Natural killer cell (primary cell): Measurements from ENCODE around the gene SMG5. TPM values are rescaled to one million over a fixed set of nuclear protein-coding genes. Genes with fewer than 3 reads are reported as not detected.

Experiments used
- ATAC-seq, 3 donors: fragments of 150-1000 bp in 2 of 3; fragments of 200-7000 bp in 1 of 3; cut with Tn5 transposase; 1 replicate in 1 of 3; 2 replicates in 2 of 3; pipeline ENCODE4 v1.10.0; 2021; ENCODE audit warnings: mild to moderate bottlenecking in 2 of 3, moderate library complexity in 2 of 3
- DNase-seq, 2 donors: peaks; one replicate each; pipeline versions ENCODE4 v3.0.0 to v3.0.0-alpha.2; 2013 to 2021; ENCODE audit warnings: mixed read lengths in 1 of 2
- H3K27ac ChIP-seq: one replicate; pipeline ENCODE4 v1.5.1; 2013; ENCODE audit warnings: mild to moderate bottlenecking, low read length
- H3K27me3 ChIP-seq: one replicate; pipeline ENCODE4 v1.6.1; 2013; ENCODE audit warnings: low read length; ENCODE audit not compliant: control insufficient read depth, insufficient read depth
- H3K36me3 ChIP-seq: one replicate; pipeline ENCODE4 v1.6.1; 2013; ENCODE audit warnings: low read length; ENCODE audit not compliant: control insufficient read depth, insufficient read depth
- H3K4me1 ChIP-seq: one replicate; pipeline ENCODE4 v1.6.1; 2013; ENCODE audit warnings: low read length; ENCODE audit not compliant: control insufficient read depth, insufficient read depth
- H3K4me3 ChIP-seq: one replicate; pipeline ENCODE4 v1.5.1; 2013; ENCODE audit warnings: low read length
- H3K9me3 ChIP-seq: one replicate; pipeline ENCODE4 v1.6.1; 2013; ENCODE audit warnings: low read length; ENCODE audit not compliant: control insufficient read depth, insufficient read depth
- H3K27ac Mint-ChIP-seq, 2 donors: one replicate each; pipeline ENCODE4 v1.8.0; 2022; ENCODE audit warnings: mild to moderate bottlenecking in 2 of 2, mixed read lengths in 2 of 2, moderate library complexity in 1 of 2
- H3K27me3 Mint-ChIP-seq, 2 donors: one replicate each; pipeline ENCODE4 v1.8.0; 2022; ENCODE audit warnings: low read depth in 2 of 2, mixed read lengths in 2 of 2
- H3K36me3 Mint-ChIP-seq: one replicate; pipeline ENCODE4 v1.8.0; 2022; ENCODE audit warnings: mixed read lengths
- H3K4me1 Mint-ChIP-seq, 2 donors: one replicate each; pipeline ENCODE4 v1.8.0; 2022; ENCODE audit warnings: mixed read lengths in 2 of 2
- H3K4me3 Mint-ChIP-seq: one replicate; pipeline ENCODE4 v1.8.0; 2022; ENCODE audit warnings: mild to moderate bottlenecking, moderate library complexity, mixed read lengths
- H3K9me3 Mint-ChIP-seq, 2 donors: one replicate each; pipeline ENCODE4 v1.8.0; 2022; ENCODE audit warnings: mixed read lengths in 2 of 2
- CTCF ChIP-seq: fragments of 200-600 bp; IDR thresholded peaks from one replicate; pipeline ENCODE4 v1.8.0; 2022; ENCODE audit warnings: antibody characterized with exemption
- WGBS: methylation state at CpG from one replicate; pipeline ENCODE4 v1.1.7; 2013; ENCODE audit warnings: missing lambda C conversion rate; ENCODE audit not compliant: insufficient coverage; 5-methylcytosine and 5-hydroxymethylcytosine counted together
- intact Hi-C: fragments of 100-400 bp; cut with micrococcal nuclease; formaldehyde crosslinking; loops from one replicate; pipeline ENCODE4 v1.14.2; 2022
- total RNA-seq, 4 donors: library from RNA; stranded (reverse); fragments of 120-200 nt in 1 of 4; gene quantifications; one replicate each; pipeline versions ENCODE4 v1.2.3 to v1.2.4, GENCODE V29; 2013 to 2022

The SMG5 gene
- total RNA-seq, 3 donors from 2014 or later (not counting 1 experiment from before 2014, with no cell fraction given): 76.7 to 93.9 (median 87.6) TPM

- H3K4me3 Mint-ChIP-seq: no peak overlapping the region
- no peak for DNase-seq
- H3K36me3 ChIP-seq: peaks cover 50% of the 10 kb centered on the region
- H3K36me3 Mint-ChIP-seq: peaks cover 8% of the 10 kb centered on the region
- H3K27ac Mint-ChIP-seq: no peak overlapping the region
- no peak for TF ChIP-seq CTCF
- no peaks in the 10 kb centered on the region for H3K27me3 ChIP-seq
- H3K27ac ChIP-seq: no peak overlapping the region
- no peaks in the 10 kb centered on the region for H3K9me3 Mint-ChIP-seq
- no peaks in the 10 kb centered on the region for H3K4me1 ChIP-seq
- WGBS: 98% methylated on average over 12 of the region's 12 CpGs
- intact Hi-C loops: no loop called here
- H3K27me3 Mint-ChIP-seq: no peaks in the 10 kb centered on the region
- no peak for ATAC-seq
- no peak overlapping the region for H3K4me3 ChIP-seq
- no peaks in the 10 kb centered on the region for H3K4me1 Mint-ChIP-seq
- no peaks in the 10 kb centered on the region for H3K9me3 ChIP-seq
Measured at GRCh38 chr1:156236164-156236563, 46.5 kb downstream of the SMG5 start.

GRCh38 chr1:156233426-156234127 is 49.0 kb downstream of the SMG5 start:
- no peak for ATAC-seq
- intact Hi-C loops: no loop called here
- Mint-ChIP-seq H3K27ac (no peak overlapping the region), H3K9me3 (no peaks in the 10 kb centered on the region), H3K4me1 (no peaks in the 10 kb centered on the region), H3K36me3 (no peaks in the 10 kb centered on the region), H3K27me3 (no peaks in the 10 kb centered on the region), H3K4me3 (no peak overlapping the region)
- Histone ChIP-seq H3K36me3 (peaks cover 40% of the 10 kb centered on the region), H3K27me3 (no peaks in the 10 kb centered on the region), H3K27ac (no peak overlapping the region), H3K4me1 (no peaks in the 10 kb centered on the region), H3K9me3 (no peaks in the 10 kb centered on the region), H3K4me3 (no peak overlapping the region)
- no peak for TF ChIP-seq CTCF
- DNase-seq: no peak
- 96% methylated on average over 5 of the region's 5 CpGs for WGBS

- H3K27ac ChIP-seq: no peak overlapping the region
- peak in 1 of 3 donors; percentile 20 for ATAC-seq
- H3K4me1 ChIP-seq: no peaks in the 10 kb centered on the region
- DNase-seq: no peak
- Mint-ChIP-seq H3K4me3 (no peak overlapping the region), H3K27me3 (no peaks in the 10 kb centered on the region), H3K36me3 (no peaks in the 10 kb centered on the region), H3K27ac (no peak overlapping the region), H3K4me1 (no peaks in the 10 kb centered on the region), H3K9me3 (no peaks in the 10 kb centered on the region)
- 77% methylated on average over 12 of the region's 12 CpGs for WGBS
- H3K36me3 ChIP-seq: peaks cover 32% of the 10 kb centered on the region
- no peaks in the 10 kb centered on the region for H3K9me3 ChIP-seq
- H3K4me3 ChIP-seq: no peak overlapping the region
- no peak for TF ChIP-seq CTCF
- intact Hi-C loops: no loop called here
- no peaks in the 10 kb centered on the region for H3K27me3 ChIP-seq
Measured at GRCh38 chr1:156232201-156232894, 50.3 kb downstream of the SMG5 start.
